Thyroid gland (tissue), 4 donors: ENCODE measurements around the gene MMP19.

Experiments
- POLR2A ChIP-seq, 2 donors: fragments of 450-650 bp; IDR thresholded peaks; one replicate each; pipeline ENCODE4 v1.6.1; 2017; ENCODE audit warnings: antibody characterized with exemption in 2 of 2, mild to moderate bottlenecking in 2 of 2, moderate library complexity in 1 of 2
- TF ChIP-seq, protein P1 (sequence below), 6 experiments: fragments of 200-600 bp in 3 of 6; fragments of 450-650 bp in 3 of 6; sonication (generic) in 3 of 6; IDR thresholded peaks; one replicate each; pipeline ENCODE4 v1.5.1; 2016 to 2019; ENCODE audit warnings: antibody characterized with exemption in 6 of 6, mild to moderate bottlenecking in 2 of 6, inconsistent platforms in 1 of 6, moderate library complexity in 1 of 6

DNA sequence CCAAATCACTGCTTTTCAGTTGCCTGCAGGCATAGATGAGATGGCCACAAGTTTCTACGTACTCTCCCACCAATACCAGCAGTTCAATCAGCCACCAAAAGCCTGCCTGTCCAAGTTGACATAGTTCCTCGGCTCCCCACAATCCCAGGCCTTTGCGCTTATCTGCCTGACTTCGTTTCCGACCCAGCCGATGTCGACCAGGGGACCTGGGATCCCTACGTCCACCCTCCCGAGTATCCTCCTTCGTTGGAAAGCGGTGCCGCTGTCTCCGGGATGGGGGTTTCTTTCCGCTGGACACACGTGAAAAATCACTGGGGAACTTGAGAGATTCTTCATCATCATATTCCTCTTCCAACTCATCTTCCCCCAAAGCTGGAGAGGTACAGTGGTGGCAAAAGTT lies 14.9 kb downstream of the MMP19 start:
- TF ChIP-seq, protein P1, sequence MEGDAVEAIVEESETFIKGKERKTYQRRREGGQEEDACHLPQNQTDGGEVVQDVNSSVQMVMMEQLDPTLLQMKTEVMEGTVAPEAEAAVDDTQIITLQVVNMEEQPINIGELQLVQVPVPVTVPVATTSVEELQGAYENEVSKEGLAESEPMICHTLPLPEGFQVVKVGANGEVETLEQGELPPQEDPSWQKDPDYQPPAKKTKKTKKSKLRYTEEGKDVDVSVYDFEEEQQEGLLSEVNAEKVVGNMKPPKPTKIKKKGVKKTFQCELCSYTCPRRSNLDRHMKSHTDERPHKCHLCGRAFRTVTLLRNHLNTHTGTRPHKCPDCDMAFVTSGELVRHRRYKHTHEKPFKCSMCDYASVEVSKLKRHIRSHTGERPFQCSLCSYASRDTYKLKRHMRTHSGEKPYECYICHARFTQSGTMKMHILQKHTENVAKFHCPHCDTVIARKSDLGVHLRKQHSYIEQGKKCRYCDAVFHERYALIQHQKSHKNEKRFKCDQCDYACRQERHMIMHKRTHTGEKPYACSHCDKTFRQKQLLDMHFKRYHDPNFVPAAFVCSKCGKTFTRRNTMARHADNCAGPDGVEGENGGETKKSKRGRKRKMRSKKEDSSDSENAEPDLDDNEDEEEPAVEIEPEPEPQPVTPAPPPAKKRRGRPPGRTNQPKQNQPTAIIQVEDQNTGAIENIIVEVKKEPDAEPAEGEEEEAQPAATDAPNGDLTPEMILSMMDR (IDR thresholded peaks at IDR 0.05): no peak
- TF ChIP-seq POLR2A (IDR thresholded peaks at IDR 0.05): no peak
